Tibial nerve (tissue), 4 donors: ENCODE measurements around the gene KATNAL1. TPM values are rescaled to one million over a fixed set of nuclear protein-coding genes. Genes with fewer than 3 reads are reported as not detected.

Experiments used
- DNase-seq, 2 donors: peaks; one replicate each; pipeline ENCODE4 v3.0.0-alpha.2; 2019; ENCODE audit warnings: low spot score in 2 of 2
- H3K27ac ChIP-seq, 4 donors: fragments of 200-600 bp; sonication (generic) in 3 of 4; one replicate each; pipeline ENCODE4 v1.5.1; 2017 to 2019; ENCODE audit warnings: mild to moderate bottlenecking in 1 of 4
- H3K27me3 ChIP-seq, 2 donors: fragments of 200-600 bp; sonication (generic) in 1 of 2; one replicate each; pipeline versions ENCODE4 v1.5.1 to v1.6.0; 2017 to 2019
- H3K36me3 ChIP-seq, 3 donors: fragments of 200-600 bp; sonication (generic); one replicate each; pipeline ENCODE4 v1.5.1; 2018 to 2019
- H3K4me1 ChIP-seq, 4 donors: fragments of 200-600 bp; sonication (generic) in 3 of 4; one replicate each; pipeline ENCODE4 v1.5.1; 2017 to 2019
- H3K4me3 ChIP-seq, 4 donors: fragments of 200-600 bp; sonication (generic) in 3 of 4; one replicate each; pipeline ENCODE4 v1.5.1; 2017 to 2019; ENCODE audit warnings: mild to moderate bottlenecking in 1 of 4, moderate library complexity in 1 of 4
- H3K9me3 ChIP-seq, 4 donors: fragments of 200-600 bp; sonication (generic) in 3 of 4; one replicate each; pipeline ENCODE4 v1.5.1; 2017 to 2019
- CTCF ChIP-seq, 5 experiments: fragments of 200-600 bp in 3 of 5; fragments of 450-650 bp in 2 of 5; sonication (generic) in 3 of 5; IDR thresholded peaks; one replicate each; pipeline ENCODE4 v1.5.1; 2016 to 2019; ENCODE audit warnings: antibody characterized with exemption in 5 of 5, mild to moderate bottlenecking in 3 of 5, moderate library complexity in 2 of 5
- EP300 ChIP-seq, 2 donors: sonication (generic); formaldehyde crosslinking; IDR thresholded peaks; one replicate each; pipeline ENCODE4 v1.6.1; 2017; ENCODE audit warnings: antibody characterized with exemption in 2 of 2, mild to moderate bottlenecking in 1 of 2
- POLR2A ChIP-seq, 2 donors: fragments of 450-650 bp; IDR thresholded peaks; one replicate each; pipeline ENCODE4 v1.6.1; 2017; ENCODE audit warnings: antibody characterized with exemption in 2 of 2, mild to moderate bottlenecking in 2 of 2, moderate library complexity in 2 of 2
- WGBS, 2 donors: methylation state at CpG; one replicate each; pipeline ENCODE4 v1.1.5; 2018; 5-methylcytosine and 5-hydroxymethylcytosine counted together
- total RNA-seq, 4 donors: library from RNA; depleted of rRNA; stranded (reverse); fragments of >200 nt; gene quantifications; one replicate each; pipeline ENCODE4 v1.1.0, GENCODE V29; 2016

Gene KATNAL1
- total RNA-seq, 4 donors from 2014 or later, result 13.5 to 27.2 (median 21.7) TPM

- 84 to 86% methylated on average over 15 of the region's 15 CpGs for WGBS, 2 donors
- H3K36me3 ChIP-seq, result no peaks in the 10 kb centered on the region
- peaks cover 0 to 5% (median 0%) of the 10 kb centered on the region in 4 donors for H3K4me1 ChIP-seq
- H3K27ac ChIP-seq, result no peak overlapping the region
- no peaks in the 10 kb centered on the region for H3K27me3 ChIP-seq
- H3K9me3 ChIP-seq, result no peaks in the 10 kb centered on the region
- no peak overlapping the region for H3K4me3 ChIP-seq
- no peak for TF ChIP-seq POLR2A (IDR thresholded peaks at IDR 0.05)
- TF ChIP-seq CTCF (IDR thresholded peaks at IDR 0.05), result no peak
- no peak for TF ChIP-seq EP300 (IDR thresholded peaks at IDR 0.05)
- DNase-seq, result no peak
Observed at GRCh38 chr13:30172593-30173302, 134.6 kb downstream of the KATNAL1 start.

- DNase-seq, result no peak
Observed at GRCh38 chr13:30170569-30170968, 136.8 kb downstream of the KATNAL1 start.

GRCh38 chr13:30169442-30169841, 137.9 kb downstream of the KATNAL1 start:
- H3K4me3 ChIP-seq, result no peak overlapping the region
- 20 to 33% methylated on average over 2 of the region's 2 CpGs for WGBS, 2 donors
- peaks cover 0 to 10% (median 0%) of the 10 kb centered on the region in 4 donors for H3K4me1 ChIP-seq
- H3K9me3 ChIP-seq, result no peaks in the 10 kb centered on the region
- DNase-seq, result no peak
- no peak overlapping the region for H3K27ac ChIP-seq
- H3K36me3 ChIP-seq, result no peaks in the 10 kb centered on the region
- no peak for TF ChIP-seq EP300 (IDR thresholded peaks at IDR 0.05)
- no peak for TF ChIP-seq POLR2A (IDR thresholded peaks at IDR 0.05)
- no peak for TF ChIP-seq CTCF (IDR thresholded peaks at IDR 0.05)
- no peaks in the 10 kb centered on the region for H3K27me3 ChIP-seq

More at GRCh38 chr13:30170569-30170968, 136.8 kb downstream of the KATNAL1 start:
- no peak overlapping the region for H3K27ac ChIP-seq
- H3K27me3 ChIP-seq, result no peaks in the 10 kb centered on the region
- H3K4me1 ChIP-seq, result peaks cover 0 to 10% (median 0%) of the 10 kb centered on the region in 4 donors
- no peaks in the 10 kb centered on the region for H3K36me3 ChIP-seq
- WGBS, 2 donors, result 79 to 83% methylated on average over 9 of the region's 9 CpGs
- TF ChIP-seq POLR2A (IDR thresholded peaks at IDR 0.05) (no peak), EP300 (IDR thresholded peaks at IDR 0.05) (no peak), CTCF (IDR thresholded peaks at IDR 0.05) (no peak)
- no peak overlapping the region for H3K4me3 ChIP-seq
- no peaks in the 10 kb centered on the region for H3K9me3 ChIP-seq

DNA sequence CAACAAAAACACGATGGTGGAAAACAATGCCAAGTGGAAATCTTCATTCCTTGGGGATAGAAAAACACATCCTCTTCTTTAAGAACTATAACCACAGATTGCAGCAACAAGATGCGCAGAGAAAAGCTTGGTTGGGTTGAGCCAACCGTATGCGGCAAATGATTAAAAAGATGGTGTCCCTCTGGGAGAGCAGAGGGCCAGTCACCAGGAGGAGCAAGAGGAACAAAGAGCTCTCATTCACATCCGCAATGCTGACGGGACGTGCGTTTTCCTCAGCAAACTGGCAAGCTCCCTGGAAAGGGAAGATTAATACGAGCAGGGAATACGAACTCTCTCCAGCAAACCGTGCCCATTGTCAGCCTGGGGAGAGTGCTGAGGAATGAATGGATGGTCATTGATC, 141.6 kb downstream of the KATNAL1 start:
- Histone ChIP-seq H3K4me3 (no peak overlapping the region), H3K36me3 (no peaks in the 10 kb centered on the region), H3K27ac (no peak overlapping the region), H3K9me3 (no peaks in the 10 kb centered on the region), H3K4me1 (peaks cover 0 to 10% (median 0%) of the 10 kb centered on the region in 4 donors), H3K27me3 (no peaks in the 10 kb centered on the region)
- TF ChIP-seq POLR2A (IDR thresholded peaks at IDR 0.05) (no peak), EP300 (IDR thresholded peaks at IDR 0.05) (peak in 1 of 2 donors; percentile 35)
- WGBS, 2 donors, result 18 to 28% methylated on average over 11 of the region's 11 CpGs
- peak; percentile 20 to 35 for DNase-seq

DNA sequence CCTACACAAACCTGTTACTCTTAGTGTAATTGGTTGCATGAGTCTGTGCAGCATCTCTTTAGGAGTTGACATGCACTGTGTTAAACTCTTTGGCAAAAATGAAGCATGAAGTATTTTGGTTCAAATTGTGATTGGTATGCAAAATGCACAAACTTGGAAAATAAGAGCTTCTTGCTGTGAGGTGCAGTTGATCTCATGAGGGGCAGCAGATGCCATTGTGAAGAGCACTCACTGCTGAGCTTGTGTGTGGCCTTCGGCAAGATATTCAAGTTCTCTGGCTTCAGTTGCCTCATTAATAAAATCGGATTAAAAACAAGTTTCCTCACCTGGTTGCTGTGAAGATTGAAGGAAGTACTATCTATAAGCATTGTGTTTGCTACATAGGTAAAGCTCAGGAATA, 142.3 kb downstream of the KATNAL1 start:
- H3K4me1 ChIP-seq, result peaks cover 0 to 10% (median 0%) of the 10 kb centered on the region in 4 donors
- H3K4me3 ChIP-seq, result no peak overlapping the region
- no peak for DNase-seq
- no peaks in the 10 kb centered on the region for H3K9me3 ChIP-seq
- H3K27ac ChIP-seq, result no peak overlapping the region
- H3K36me3 ChIP-seq, result no peaks in the 10 kb centered on the region
- TF ChIP-seq CTCF (IDR thresholded peaks at IDR 0.05) (no peak), POLR2A (IDR thresholded peaks at IDR 0.05) (no peak), EP300 (IDR thresholded peaks at IDR 0.05) (no peak)
- WGBS, 2 donors, result 86 to 97% methylated on average over 2 of the region's 2 CpGs
- H3K27me3 ChIP-seq, result no peaks in the 10 kb centered on the region
